SU-DHL-6 (cell line): ENCODE results near the gene TXNDC5.

Experiments
- H2AFZ ChIP-seq: fragments of 200-600 bp; sonication (generic); 2 replicates; pipeline ENCODE4 v1.6.1; 2014; ENCODE audit warnings: low read depth, mild to moderate bottlenecking, moderate library complexity, mixed read lengths, antibody characterized with exemption, low read length; ENCODE audit not compliant: severe bottlenecking
- H3F3A ChIP-seq: fragments of 200-600 bp; shearing (Covaris generic); 2 replicates; pipeline ENCODE4 v1.6.0; 2016; ENCODE audit warnings: antibody characterized with exemption, mild to moderate bottlenecking; ENCODE audit not compliant: insufficient read depth
- H3K27ac ChIP-seq: fragments of 200-600 bp; sonication (generic); 2 replicates; pipeline ENCODE4 v1.5.1; 2016; ENCODE audit warnings: low read depth, mild to moderate bottlenecking, low read length, moderate library complexity, mixed read lengths
- H3K27me3 ChIP-seq: fragments of 200-600 bp; sonication (generic), shearing (Covaris generic); 2 replicates; pipeline ENCODE4 v1.6.0; 2014; ENCODE audit warnings: mild to moderate bottlenecking, low read length
- H3K36me3 ChIP-seq: fragments of 200-600 bp; sonication (generic); 2 replicates; pipeline ENCODE4 v1.6.1; 2014; ENCODE audit warnings: mild to moderate bottlenecking, low read length, mixed read lengths
- H3K4me2 ChIP-seq: fragments of 300-600, 200-600 bp; shearing (Covaris generic), sonication (generic); 2 replicates; pipeline ENCODE4 v1.6.0; 2014; ENCODE audit warnings: low read length, low read depth, mild to moderate bottlenecking; ENCODE audit not compliant: poor library complexity, severe bottlenecking
- H3K4me3 ChIP-seq: fragments of 200-600 bp; sonication (generic); 2 replicates; pipeline ENCODE4 v1.5.1; 2014; ENCODE audit warnings: antibody characterized with exemption, low read length, mild to moderate bottlenecking, mixed read lengths; ENCODE audit not compliant: insufficient read depth, poor library complexity, severe bottlenecking
- H3K79me2 ChIP-seq: fragments of 200-600 bp; sonication (generic); 2 replicates; pipeline ENCODE4 v1.6.1; 2014; ENCODE audit warnings: mild to moderate bottlenecking, low read length, moderate library complexity; ENCODE audit not compliant: insufficient read depth
- H3K9ac ChIP-seq: fragments of 200-600 bp; sonication (generic); 2 replicates; pipeline ENCODE4 v1.7.0; 2014; ENCODE audit warnings: mild to moderate bottlenecking, low read length
- H3K9me2 ChIP-seq: fragments of 200-600 bp; sonication (generic); replicated peaks from 2 replicates; pipeline ENCODE4 v1.6.1; 2014; ENCODE audit warnings: low read length; ENCODE audit not compliant: insufficient read depth
- H3K9me3 ChIP-seq: fragments of 200-600 bp; sonication (generic); 2 replicates; pipeline ENCODE4 v1.6.1; 2014; ENCODE audit warnings: low read length, mixed read lengths; ENCODE audit not compliant: insufficient read depth
- H4K20me1 ChIP-seq: fragments of 200-600 bp; sonication (generic); 2 replicates; pipeline ENCODE4 v1.6.1; 2014; ENCODE audit warnings: low read depth, mild to moderate bottlenecking, antibody characterized with exemption, low read length, moderate library complexity, mixed read lengths
- EZH2phosphoT487 ChIP-seq: fragments of 200-600 bp; sonication (generic), shearing (Covaris generic); conservative IDR thresholded peaks from 2 replicates; pipeline ENCODE4 v1.6.1; 2018; ENCODE audit warnings: mild to moderate bottlenecking, antibody characterized with exemption, low read length, moderate library complexity, mixed read lengths
- TF ChIP-seq, protein P1 (sequence below): fragments of 200-600 bp; sonication (generic); IDR thresholded peaks from one replicate; pipeline ENCODE4 v1.5.1; 2017; ENCODE audit warnings: antibody characterized with exemption, mild to moderate bottlenecking, low read length, moderate library complexity; ENCODE audit not compliant: insufficient read depth, poor library complexity, severe bottlenecking

Gene TXNDC5

DNA sequence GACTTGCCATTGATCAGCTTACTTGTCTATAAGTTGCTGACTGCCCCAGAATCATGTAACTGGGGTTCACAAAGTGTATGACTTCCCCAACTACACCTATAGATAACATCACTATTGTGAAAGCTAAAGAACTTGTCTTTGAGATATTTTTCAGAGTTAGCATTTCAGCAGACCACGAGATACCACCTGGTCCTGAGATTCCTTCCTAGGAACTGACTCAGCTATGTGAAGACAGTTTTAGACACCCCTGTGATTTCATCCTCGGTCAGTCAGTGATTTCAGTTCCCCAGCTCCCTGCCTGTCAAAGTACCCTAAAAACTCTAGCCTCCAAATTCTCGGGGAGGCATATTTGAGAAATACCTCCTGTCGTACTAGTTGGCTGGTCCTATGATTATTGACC is 62.4 kb downstream of the TXNDC5 start:
- no peaks in the 10 kb centered on the region for H3K27me3 ChIP-seq
- peaks cover 7% of the 10 kb centered on the region; the same call in 1 of the 2 replicates for H3K9me3 ChIP-seq
- no peak for TF ChIP-seq EZH2phosphoT487
- no peaks in the 10 kb centered on the region for H3K36me3 ChIP-seq
- H3K79me2 ChIP-seq = no peaks in the 10 kb centered on the region
- no peaks in the 10 kb centered on the region for H3F3A ChIP-seq
- H3K27ac ChIP-seq = no peak overlapping the region
- H3K4me2 ChIP-seq = no peak overlapping the region
- H4K20me1 ChIP-seq = no peaks in the 10 kb centered on the region
- no peak overlapping the region for H3K4me3 ChIP-seq
- H3K9me2 ChIP-seq = no peaks in the 10 kb centered on the region
- no peak overlapping the region for H2AFZ ChIP-seq
- no peak overlapping the region for H3K9ac ChIP-seq

DNA sequence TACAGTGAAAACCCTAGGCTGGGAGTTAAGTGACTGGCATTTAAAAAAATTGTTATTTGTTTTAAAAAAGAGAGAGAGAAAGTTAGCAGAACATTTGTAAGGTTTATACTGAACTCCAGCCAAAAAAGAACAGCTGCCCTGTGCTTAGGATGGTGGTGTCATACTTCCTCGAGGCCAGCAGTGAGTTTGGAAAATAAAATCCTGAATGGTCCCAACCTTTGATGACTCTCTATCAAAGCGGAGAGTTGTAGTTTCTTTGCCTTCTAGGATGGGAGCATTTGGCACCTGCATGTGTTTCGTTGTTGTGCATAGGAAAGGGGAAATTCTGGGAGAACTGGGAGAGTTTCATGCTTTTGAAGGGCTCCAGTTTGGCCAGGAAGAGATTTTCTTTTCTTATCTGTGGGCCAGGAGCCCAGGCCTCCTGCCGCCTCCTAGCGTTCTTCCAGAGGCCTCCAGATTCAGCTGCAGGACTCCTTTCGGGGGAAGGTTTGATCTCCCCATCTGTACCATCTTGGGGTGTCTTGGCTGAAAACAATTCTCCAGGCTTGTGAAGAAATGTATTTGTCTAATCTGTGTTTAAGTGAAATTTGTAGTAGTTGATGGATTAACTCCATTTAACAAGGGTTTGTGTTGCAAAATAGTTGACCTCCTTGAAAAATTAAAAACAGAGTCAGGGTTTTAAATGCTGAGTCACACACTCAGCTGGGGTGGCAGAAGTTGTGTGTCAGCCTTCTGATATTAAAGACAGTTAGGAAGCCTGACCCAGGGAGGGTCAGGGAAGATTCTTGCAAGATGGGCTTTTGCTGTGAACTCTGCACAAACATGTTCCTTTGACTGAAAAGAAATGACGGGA is 63.4 kb downstream of the TXNDC5 start:
- Histone ChIP-seq H3K27me3 (no peaks in the 10 kb centered on the region), H3K9me2 (no peaks in the 10 kb centered on the region), H3K9ac (no peak overlapping the region), H2AFZ (no peak overlapping the region), H3K4me3 (no peak overlapping the region), H4K20me1 (no peaks in the 10 kb centered on the region), H3K9me3 (peaks cover 7% of the 10 kb centered on the region; the same call in 1 of the 2 replicates), H3K36me3 (no peaks in the 10 kb centered on the region), H3K79me2 (no peaks in the 10 kb centered on the region), H3F3A (no peaks in the 10 kb centered on the region), H3K4me2 (no peak overlapping the region), H3K27ac (no peak overlapping the region)
- TF ChIP-seq EZH2phosphoT487 = no peak
- TF ChIP-seq, protein P1, sequence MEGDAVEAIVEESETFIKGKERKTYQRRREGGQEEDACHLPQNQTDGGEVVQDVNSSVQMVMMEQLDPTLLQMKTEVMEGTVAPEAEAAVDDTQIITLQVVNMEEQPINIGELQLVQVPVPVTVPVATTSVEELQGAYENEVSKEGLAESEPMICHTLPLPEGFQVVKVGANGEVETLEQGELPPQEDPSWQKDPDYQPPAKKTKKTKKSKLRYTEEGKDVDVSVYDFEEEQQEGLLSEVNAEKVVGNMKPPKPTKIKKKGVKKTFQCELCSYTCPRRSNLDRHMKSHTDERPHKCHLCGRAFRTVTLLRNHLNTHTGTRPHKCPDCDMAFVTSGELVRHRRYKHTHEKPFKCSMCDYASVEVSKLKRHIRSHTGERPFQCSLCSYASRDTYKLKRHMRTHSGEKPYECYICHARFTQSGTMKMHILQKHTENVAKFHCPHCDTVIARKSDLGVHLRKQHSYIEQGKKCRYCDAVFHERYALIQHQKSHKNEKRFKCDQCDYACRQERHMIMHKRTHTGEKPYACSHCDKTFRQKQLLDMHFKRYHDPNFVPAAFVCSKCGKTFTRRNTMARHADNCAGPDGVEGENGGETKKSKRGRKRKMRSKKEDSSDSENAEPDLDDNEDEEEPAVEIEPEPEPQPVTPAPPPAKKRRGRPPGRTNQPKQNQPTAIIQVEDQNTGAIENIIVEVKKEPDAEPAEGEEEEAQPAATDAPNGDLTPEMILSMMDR = no peak

DNA sequence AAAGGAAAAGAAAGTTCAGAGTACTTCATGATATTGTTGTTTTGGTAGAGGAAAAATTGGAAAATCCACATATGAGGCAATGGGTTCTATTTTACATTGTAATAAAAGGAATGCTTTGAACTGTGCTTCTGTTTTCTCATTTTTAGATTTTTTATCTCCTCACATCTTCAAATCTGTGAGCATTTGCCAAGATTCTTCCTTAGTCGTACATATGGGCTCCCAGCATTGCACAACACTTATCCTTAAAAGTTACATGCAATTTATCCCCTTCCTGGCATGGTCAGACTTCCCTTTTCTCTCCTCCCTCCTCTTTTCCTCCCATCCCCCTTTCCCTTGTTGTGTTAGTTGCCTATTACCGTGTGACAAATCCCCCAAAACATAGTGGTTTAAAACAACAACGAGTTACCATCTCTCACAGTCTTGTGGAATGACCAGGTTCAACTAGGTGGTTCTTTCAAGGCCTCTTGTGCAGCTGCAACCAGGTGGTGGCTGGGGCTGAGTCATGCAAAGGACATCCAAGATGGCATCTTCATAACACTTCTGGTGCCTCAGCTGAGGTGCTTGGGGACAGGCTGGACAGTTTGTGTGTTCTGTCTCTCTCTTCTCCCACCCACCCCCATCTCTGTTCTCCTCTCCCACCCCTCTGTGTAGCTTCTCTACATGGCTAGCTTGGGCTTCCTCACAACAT is 68.7 kb downstream of the TXNDC5 start:
- TF ChIP-seq, protein P1 = no peak
- no peak for TF ChIP-seq EZH2phosphoT487
- Histone ChIP-seq H3F3A (no peaks in the 10 kb centered on the region), H3K9ac (no peak overlapping the region), H4K20me1 (no peaks in the 10 kb centered on the region), H3K79me2 (no peaks in the 10 kb centered on the region), H3K9me3 (no peaks in the 10 kb centered on the region), H3K27ac (no peak overlapping the region), H3K4me2 (no peak overlapping the region), H3K27me3 (no peaks in the 10 kb centered on the region), H3K36me3 (no peaks in the 10 kb centered on the region), H3K4me3 (no peak overlapping the region), H3K9me2 (no peaks in the 10 kb centered on the region), H2AFZ (no peak overlapping the region)
